Skin of body (tissue), 2 donors: ENCODE data around the gene INO80E. TPM values are rescaled to one million over a fixed set of nuclear protein-coding genes. Genes with fewer than 3 reads are reported as not detected.
A peak's percentile ranks its signal among the peaks of the same experiment; 100 is the strongest.
"Not testable (repeated sequence)": the region's sequence is repeated elsewhere in the genome, so short reads cannot be mapped to it uniquely, and the experiment has no call there.

Source experiments
- DNase-seq: peaks from one replicate; lab custom pipeline; 2025; lab: John Stamatoyannopoulos, UW
- total RNA-seq: library from RNA; depleted of rRNA; stranded (reverse); fragments of >200 nt; gene quantifications from one replicate; pipeline ENCODE4 v1.2.3, GENCODE V29; 2014

The INO80E gene, protein sequence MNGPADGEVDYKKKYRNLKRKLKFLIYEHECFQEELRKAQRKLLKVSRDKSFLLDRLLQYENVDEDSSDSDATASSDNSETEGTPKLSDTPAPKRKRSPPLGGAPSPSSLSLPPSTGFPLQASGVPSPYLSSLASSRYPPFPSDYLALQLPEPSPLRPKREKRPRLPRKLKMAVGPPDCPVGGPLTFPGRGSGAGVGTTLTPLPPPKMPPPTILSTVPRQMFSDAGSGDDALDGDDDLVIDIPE
- 22.3 TPM for total RNA-seq

DNA sequence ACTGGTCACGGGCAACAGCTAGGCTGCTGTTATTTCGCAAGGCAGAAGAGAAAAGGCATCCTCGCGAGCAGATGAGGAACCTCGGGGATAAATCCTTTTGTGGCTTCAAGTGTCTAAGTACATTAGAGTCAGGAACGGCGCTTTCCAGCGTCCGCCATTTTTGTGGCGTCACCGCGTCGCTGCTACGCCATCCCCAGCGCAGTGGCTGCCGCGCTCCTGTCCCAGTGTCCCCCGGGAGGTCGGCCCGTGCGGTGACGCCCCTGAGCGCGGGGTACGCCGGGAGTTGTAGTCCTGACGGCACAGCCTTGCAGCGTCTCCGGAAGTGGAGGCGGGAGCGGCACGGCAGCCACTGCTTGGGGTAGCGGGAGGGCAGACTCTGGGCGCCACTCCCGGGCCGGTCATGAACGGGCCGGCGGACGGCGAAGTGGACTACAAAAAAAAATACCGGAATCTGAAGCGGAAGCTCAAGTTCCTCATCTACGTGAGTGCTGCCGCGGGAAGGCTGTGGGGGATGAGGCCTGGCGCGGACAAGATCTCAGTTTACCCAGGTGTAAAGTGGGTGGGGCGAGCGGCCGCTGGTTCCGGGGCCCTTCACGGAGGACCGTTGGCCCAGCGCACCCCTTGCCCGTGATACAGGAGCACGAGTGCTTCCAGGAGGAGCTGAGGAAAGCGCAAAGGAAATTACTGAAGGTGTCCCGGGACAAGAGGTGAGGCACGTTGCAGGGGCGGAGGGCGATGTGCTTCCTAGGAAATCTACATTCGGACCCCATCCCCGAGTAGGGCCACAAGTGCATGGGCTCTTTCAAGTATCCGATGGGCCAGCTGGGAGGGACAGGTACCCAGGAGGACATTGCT lies at the start of gene INO80E:
Gene INO80E, plus strand, starts transcription at position 331 of the 855 bp plus-strand sequence. Its CDS starts 70 bp downstream, at position 401.
- peak; percentile 98 for DNase-seq

DNA sequence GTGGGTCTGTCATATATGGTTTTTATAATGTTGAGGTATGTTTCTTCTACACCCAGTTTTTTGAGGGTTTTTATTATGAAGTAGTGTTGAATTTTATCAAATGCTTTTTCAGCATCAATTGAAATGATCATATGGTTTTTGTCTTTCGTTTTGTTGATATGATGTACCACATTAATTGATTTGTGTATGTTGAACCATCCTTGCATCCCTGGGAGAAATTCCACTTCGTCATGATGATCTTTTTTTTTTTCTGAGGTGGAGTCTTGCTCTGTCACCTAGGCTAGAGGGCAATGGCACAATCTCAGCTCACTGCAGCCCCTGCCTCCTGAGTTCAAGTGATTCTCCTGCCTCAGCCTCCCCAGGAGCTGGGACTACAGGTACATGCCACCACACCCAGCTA lies 48.1 kb upstream of the INO80E start:
- no peak for DNase-seq

DNA sequence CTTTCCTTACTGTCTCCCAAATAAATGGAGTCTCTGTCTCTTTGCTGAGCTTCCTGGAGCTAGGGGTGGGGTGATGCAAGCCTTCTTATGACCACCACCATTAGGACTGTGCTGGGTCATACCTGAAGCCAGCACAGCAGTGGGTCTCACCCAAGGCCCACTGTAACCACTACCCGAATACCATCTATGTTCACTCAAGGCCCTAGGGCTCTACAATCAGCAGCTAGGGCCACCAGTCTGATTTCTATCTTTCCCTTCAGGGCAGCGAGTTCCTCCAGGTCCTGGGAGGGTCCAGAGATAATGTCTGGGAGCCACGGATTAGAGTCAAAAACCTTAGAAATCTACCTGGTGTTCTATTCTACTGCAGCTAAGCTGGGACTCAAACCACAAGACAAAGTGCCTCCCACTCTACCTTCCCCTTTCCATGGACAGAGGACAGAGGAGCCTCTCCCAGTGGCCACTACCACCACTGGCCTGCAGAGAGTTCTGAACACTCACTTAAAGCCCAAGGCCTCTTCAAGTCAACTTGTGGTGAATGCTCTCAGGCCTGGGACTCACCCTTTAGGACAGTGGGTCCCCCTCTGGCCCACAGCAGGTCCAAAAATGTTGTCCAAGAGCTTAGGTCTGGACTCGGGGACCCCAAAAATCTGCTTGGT lies 45.1 kb upstream of the INO80E start:
- DNase-seq = no peak

DNA sequence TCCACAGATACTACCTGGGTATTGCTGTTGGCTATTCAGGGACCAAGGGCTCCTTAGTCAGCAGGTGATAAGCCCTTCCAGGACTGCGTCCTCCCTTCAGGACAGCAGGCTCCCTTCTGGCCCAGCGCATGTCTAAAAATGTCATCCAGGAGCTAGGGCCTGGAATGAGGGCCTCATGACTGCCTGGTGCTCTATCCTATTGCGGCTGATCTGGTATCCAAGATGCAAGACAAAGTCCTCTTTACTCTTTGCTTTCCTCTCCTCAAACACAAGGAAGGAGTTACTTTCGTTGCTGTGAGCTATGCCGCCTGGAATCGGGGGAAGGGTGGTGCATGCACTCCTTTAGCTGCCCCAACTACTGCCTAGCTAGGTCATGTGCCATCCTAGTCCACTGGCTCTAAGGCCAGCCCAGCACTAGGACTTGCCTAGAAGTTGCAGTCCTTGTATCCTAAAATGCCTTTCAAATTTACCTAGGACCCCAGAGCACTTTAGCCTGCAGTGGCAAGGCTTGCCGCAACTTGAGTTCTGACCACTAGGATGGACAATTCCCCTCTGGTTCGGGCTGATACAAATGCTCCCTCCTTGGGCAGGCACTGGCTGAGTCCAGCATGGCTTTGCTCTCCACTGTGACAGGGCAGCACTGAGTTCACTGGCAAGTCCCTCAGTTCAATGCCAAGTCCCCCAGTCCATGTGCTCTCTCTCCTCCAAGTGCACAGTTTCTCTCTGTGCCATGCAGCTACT lies 44.2 kb upstream of the INO80E start:
- DNase-seq = no peak

DNA sequence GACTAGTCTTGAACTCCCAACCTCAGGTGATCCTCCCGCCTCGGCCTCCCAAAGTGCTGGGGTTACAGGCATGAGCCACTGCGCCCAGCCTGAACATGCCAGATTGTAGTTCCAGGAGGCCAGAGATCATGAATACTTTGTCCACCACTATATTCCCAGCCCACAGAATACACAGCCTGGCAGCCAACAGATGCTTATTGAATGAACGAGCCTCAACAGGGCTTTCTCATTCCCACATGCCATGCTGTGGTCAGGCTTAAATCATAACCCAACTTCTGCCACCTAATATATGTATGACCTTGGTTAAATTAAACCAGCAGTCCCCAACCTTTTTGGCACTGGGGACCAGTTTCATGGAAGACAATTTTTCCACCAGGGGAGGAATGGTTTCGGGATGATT lies 37.3 kb upstream of the INO80E start:
- no peak for DNase-seq

DNA sequence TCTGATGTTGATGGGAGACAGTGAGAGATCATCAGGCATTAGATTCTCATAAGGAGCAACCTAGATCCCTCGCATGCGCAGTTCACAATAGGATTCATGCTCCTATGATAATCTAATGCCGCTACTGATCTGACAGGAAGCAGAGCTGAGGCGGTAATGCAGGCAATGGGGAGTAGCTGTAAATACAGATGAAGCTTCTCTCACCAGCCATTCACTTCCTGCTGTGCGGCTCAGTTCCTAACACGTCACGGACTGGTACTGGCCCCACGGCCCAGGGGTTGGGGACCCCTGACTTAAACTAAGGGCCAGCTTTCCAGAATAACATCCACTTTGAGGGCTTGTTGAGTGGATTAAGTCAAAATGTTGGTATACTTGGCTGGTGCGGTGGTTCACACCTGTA lies 36.7 kb upstream of the INO80E start:
- DNase-seq = no peak

DNA sequence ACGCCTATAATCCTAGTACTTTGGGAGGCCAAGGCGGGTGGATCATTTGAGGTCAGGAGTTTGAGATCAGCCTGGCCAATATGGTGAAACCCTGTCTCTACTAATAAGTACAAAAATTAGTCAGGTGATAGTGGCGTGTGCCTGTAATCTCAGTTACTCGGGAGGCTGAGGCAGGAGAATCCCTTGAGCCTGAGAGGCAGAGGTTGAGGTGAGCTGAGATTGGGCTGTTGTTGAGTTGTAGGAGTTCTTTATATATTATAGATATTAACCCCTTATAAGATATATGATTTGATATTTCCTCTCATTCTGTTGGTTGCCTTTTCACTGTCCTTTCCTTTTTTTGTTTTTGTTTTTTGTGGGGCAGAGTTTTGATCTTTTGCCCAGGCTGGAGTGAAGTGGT lies 36.2 kb upstream of the INO80E start:
- not testable (repeated sequence) for DNase-seq

DNA sequence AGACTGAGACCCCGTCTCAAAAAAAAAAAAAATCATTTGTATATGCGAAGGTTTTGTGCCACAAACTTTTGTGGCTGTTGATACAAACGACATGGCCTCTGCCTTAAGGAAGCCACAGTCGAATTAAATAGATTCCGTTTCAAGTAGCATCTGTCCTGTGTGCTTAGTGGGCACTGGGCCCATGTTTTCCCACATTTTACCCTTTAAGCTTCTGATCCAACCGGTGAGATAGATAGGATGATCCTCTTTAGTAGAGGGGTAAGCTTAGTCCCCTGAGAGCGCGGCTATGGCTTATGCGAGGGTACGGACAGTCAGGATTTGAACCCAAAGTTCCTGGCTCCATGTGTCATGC lies 34.9 kb upstream of the INO80E start:
- no peak for DNase-seq

DNA sequence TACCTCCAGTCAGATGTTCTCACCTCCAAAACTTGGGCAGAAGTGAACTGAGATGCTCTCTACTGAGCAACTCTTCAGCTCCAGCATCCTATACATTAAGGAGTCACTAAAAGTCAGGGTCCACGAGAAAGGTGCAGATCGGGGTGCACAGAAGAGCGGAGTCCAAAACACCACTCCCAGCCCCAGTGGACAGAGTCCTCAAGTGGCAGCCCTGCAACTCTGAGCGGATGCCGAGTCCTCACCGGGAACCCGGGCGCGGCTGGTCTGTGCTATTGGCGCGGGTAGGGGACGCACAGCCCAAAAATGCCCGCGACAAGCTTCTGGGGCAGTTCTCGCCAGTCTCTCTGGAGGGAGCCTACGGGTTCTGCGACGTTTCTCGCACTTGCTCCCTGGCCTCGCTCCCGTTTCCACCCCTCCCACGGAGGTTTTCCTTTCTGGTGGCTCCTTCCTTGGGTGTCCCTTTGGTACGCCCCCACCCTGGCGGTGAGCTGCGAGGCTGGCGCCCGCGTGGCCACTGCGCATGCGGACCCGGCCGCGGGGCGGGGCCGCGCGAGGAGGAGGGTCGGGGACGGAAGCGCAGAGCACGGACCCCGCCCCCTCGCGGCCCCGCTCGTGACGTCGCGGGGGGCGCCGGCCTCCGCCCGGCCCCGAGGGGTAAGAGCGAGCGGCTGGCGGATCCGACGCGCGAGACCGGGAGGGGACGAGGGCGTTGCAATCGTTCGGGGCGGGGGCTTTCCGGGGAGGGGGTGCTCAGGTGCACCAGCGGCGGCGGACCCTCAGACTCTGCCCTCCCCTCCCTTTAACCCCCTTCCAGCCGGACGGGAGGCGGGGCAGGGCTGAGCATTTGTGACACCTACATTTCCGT lies 34.3 kb upstream of the INO80E start, which contains the start of gene TMEM219:
Gene TMEM219, plus strand, starts transcription at position 601 of the 865 bp plus-strand sequence. CDS start 1,065 bp downstream, outside the sequence.
- DNase-seq = peak; percentile 64

DNA sequence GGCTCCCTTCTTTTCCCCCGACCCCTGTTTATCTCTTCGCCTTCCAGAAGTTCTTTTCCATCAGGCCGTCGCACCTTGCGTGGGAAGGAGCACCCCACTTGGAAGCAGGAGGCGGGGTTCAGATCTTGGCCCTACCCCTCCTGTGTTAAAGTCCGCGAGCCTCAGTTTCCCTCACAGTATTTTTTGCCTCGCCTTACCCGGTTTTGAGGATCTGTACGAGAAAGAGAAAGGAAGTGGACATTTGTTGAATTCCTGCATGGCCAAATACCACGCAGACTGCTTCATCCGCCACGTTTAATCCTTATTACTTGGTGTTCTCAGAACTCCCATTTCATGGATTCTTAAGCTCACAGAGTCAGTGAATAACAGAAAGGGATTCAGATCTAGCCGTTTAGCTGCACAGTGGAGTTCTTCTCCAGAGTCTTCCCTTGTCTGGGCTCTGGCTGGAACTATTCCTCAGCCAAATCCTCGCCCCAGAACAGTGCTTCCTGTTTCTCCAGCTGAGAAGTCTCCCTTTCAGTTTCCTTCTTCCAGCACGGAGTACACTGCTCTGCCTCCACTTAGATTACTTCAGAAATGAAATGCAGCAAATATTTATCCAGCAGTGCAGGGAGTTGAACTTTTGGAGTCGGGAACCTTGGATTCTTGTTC lies 33.6 kb upstream of the INO80E start:
- peak; percentile 26 for DNase-seq

DNA sequence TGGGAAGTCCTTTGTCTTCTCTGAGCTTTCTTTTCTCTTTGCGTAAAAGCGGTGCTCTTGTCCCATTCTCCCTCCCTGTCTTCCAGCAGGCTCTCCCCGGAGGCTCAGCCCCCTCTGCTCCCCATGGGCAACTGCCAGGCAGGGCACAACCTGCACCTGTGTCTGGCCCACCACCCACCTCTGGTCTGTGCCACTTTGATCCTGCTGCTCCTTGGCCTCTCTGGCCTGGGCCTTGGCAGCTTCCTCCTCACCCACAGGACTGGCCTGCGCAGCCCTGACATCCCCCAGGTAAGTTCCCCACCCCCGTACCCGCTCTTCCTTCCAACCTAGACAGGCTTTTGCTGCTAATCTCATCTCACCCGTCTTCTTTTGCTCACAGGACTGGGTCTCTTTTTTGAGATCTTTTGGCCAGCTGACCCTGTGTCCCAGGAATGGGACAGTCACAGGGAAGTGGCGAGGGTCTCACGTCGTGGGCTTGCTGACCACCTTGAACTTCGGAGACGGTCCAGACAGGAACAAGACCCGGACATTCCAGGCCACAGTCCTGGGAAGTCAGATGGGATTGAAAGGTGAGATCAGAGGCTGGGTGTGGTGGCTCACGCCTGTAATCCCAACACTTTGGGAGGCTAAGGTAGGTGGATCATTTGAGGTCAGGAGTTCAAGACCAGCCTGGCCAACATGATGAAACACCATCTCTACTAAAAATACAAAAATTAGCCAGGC lies 32.9 kb upstream of the INO80E start:
- DNase-seq = no peak

DNA sequence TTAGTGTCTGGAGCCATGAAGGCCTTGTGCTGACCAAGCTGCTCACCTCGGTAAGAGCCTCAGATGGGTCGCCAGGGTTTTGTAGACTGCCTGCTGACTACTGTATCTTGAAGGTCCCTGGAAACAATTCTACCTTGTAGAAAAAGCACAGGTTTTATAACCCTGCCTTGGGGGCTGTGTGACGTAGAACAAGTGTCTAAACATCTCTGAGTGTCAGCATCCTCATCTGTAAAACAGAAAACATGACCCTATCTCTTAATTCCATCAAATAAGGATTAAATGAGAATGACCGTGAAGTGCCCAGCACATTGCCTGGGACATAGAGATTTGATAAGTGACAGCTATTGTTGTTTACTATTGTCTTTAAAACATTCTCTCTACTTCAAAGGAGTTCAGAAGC lies 27.8 kb upstream of the INO80E start:
- no peak for DNase-seq

DNA sequence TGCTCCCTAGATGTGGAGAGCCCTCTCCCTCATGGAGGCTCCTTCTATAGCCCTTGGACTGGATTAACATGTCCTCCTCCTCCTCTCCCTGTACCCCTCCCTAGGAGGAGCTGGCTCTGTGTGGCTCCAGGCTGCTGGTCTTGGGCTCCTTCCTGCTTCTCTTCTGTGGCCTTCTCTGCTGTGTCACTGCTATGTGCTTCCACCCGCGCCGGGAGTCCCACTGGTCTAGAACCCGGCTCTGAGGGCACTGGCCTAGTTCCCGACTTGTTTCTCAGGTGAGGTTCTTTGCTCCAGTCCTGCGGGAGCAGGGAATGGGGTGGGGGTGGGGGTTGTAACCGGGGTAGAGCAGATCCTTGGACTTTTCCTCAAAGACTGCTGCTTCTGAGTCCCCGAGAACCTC lies 24.7 kb upstream of the INO80E start:
- no peak for DNase-seq

DNA sequence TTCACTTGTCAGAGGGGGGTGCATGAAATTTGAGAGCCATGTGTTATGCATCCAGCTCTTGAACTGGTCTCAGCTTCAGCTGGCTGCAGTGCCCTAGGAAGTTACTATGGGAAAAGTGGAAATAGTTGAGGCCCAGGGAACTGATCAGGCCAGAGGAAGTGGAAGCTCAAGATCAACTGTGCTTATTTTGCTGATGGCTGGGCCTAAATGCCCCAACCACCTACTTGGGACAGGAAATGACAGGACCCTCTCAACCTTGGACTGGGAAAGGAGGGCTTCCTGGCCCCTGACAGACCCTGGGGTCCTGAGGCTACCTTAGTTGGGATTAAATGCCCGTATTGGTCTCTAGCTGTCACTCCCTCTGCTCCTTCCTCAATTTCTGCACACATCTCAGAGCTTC lies 23.5 kb upstream of the INO80E start:
- no peak for DNase-seq

DNA sequence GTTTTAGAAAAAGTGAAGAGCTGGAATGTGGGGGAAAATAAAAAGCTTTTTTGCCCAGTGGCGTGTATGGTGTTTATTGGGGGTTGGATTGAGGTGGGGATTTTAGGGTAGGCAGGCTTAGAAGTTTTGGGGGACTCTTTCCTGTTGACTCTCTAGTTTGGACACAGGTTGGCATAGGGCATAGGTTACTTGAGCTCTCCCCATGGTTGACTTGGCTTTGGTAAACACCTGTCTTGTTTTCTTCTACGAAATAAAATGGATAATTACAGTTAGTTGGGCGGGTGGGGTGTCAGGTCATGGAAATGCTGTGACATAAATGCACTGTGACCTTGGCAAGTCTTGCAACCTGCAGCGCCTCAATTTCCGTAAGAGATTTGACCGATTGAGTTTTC lies 23.1 kb upstream of the INO80E start:
- no peak for DNase-seq

DNA sequence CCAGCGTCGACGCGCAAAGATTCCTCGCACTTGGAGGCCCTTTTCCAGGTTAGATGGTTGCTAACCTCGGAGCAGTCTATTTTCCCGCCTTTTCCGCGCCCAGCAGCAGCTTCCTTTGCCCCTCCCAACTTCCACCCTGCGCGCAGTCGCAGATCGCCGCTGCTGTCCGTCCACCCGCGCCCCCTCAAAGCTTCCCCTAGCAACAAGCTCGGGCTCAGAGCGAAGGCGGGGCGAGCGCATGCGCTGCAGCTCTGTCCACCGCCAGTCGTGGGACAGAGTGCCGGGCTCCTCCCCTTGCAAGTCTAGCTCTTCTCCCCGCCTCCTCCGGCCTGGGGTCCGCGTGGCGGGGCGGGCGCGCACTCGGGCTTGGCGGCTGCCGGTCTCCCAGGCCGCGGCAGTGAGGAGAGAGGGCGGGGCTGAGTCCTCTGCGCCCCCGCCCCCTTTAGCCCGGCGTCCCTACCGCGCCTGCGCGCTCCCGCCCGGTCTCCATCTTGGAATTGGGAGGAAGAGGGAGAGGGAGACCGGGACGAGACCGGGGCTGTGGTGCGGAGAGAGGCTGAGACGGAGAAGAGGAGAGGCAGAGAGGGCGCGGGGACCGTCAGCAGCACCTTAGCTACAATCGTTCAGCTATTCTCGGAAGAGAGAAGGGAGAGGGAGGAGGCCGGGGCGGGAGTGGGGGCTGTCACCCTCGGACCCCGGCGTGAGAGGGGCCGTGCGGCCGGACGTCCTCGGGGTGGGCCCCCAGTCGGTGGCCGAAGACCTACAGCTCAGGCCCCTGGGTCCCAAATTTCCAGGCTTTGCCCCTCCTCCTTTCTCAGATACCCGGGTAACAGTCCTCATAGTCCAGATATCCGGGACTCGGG lies 22.4 kb upstream of the INO80E start, which contains the start of gene TAOK2:
Gene TAOK2, plus strand, starts transcription at position 485 of the 863 bp plus-strand sequence. CDS start 3,905 bp downstream, outside the sequence.
- DNase-seq = peak; percentile 98

DNA sequence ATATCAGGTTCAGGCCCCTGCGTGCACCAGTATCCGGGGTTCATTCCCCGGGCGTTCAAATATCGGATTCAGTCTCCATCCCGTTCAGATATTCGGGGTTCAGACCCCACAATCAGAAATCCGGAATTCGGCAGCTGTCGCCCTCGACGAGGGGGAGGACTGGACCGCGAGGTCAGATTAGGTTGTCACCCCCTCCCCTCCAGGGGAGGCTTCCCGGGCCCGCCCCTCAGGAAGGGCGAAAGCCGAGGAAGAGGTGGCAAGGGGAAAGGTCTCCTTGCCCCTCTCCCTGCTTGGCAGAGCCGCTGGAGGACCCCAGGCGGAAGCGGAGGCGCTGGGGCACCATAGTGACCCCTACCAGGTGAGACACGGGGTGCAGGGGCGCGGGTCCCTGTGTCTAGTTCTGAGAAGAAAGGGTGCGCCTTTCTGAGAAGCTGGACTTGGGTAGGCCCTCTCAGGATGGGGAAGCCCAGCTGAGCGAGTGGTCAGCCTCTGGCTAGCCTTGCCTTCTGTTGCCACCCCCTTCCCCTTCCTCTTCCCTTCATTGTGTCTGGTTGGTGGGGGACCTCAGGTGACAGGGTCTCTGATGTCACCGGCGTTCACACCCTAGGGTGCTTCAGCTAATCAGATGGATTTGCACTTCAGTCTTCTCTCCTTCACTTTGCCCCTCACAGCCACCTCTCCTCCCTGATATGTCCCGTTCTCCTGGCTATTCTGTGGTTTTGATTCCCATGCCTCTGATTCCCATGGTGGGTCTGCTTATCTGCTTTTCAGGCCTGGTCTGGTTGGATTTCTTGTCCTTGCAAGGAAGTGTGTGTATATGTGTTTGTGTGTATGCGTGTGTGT lies 21.5 kb upstream of the INO80E start:
- DNase-seq = peak; percentile 18
